NCI-H146 treated with DMSO at 0.1 percent for 48 hours (cell line): Measurements from ENCODE around the gene DSG4.
"Not testable (repeated sequence)": the region's sequence is repeated elsewhere in the genome, so short reads cannot be mapped to it uniquely, and the experiment has no call there.

Experiments used
- DNase-seq: peaks from one replicate; lab custom pipeline; 2025; ENCODE audit not compliant: unreplicated experiment; lab: John Stamatoyannopoulos, UW

The DSG4 gene, protein sequence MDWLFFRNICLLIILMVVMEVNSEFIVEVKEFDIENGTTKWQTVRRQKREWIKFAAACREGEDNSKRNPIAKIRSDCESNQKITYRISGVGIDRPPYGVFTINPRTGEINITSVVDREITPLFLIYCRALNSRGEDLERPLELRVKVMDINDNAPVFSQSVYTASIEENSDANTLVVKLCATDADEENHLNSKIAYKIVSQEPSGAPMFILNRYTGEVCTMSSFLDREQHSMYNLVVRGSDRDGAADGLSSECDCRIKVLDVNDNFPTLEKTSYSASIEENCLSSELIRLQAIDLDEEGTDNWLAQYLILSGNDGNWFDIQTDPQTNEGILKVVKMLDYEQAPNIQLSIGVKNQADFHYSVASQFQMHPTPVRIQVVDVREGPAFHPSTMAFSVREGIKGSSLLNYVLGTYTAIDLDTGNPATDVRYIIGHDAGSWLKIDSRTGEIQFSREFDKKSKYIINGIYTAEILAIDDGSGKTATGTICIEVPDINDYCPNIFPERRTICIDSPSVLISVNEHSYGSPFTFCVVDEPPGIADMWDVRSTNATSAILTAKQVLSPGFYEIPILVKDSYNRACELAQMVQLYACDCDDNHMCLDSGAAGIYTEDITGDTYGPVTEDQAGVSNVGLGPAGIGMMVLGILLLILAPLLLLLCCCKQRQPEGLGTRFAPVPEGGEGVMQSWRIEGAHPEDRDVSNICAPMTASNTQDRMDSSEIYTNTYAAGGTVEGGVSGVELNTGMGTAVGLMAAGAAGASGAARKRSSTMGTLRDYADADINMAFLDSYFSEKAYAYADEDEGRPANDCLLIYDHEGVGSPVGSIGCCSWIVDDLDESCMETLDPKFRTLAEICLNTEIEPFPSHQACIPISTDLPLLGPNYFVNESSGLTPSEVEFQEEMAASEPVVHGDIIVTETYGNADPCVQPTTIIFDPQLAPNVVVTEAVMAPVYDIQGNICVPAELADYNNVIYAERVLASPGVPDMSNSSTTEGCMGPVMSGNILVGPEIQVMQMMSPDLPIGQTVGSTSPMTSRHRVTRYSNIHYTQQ

DNA sequence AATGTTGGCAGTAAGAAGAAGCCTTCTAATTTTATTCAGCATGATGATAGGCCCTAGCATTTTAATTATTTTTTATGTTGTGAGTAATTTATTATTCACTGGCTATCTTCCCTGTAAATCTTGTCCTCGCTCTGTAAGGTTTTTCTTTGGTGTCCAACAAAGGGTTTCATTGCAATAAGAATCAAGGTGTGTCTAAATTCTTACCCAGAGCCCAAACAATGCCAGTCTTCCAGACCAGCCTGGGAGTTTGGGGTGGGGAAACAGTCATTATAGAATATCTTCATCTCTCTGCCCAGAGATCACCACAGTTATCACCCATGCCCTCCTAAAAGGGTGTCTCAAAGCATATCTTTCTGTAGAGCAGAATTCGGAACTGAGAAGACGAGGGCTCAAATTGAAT lies at the start of gene DSG4:
TSS of gene DSG4 (plus strand) at position 301 of the 400 bp plus-strand sequence. CDS start 135 bp downstream, outside the sequence.
- no peak for DNase-seq

DNA sequence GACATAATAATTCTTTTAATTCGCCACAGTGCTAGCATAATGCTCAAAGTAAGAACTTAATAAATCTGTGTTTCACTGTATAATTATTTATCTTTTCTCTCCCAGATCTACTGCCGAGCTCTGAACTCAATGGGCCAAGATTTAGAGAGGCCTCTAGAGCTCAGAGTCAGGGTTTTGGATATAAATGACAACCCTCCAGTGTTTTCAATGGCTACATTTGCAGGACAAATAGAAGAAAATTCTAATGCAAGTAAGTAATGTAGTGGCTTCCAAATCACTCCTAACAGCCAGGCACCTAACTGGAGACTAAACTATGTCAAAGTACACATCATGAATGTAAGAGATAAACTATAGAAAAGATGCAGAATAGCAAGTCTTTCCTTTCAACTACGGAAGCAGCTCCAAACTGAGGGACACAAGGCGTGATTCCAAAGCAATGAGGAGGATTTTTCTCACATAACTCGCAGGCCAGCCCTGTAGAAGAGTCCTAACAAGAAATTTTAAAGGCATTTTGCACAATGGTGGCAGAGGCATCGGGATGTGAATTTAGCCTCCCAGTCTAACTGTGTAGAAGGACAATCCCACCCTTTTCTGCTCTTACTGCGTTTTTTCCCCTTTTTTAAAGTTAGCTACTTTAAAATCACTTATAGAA lies 46.7 kb upstream of the DSG4 start:
- no peak for DNase-seq

DNA sequence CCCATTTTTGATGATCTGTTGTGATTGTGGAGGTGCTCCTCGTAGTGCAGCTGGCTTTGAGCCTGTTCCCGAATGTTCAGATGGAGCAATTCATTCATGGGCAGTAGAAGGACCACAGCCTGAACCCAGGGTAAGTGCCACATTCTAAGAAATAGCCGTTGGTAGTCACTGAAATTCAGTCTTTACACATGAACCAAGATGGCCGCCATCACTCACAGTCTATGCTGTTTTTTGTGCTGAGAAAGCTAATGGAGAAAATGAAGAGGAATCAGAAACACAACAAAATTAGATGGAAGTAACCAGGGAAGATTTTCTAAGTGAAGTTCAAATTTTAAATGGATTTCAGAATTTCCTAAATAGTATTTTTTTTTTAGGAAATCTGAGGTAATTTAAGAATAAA lies 33.1 kb upstream of the DSG4 start:
- no peak for DNase-seq

DNA sequence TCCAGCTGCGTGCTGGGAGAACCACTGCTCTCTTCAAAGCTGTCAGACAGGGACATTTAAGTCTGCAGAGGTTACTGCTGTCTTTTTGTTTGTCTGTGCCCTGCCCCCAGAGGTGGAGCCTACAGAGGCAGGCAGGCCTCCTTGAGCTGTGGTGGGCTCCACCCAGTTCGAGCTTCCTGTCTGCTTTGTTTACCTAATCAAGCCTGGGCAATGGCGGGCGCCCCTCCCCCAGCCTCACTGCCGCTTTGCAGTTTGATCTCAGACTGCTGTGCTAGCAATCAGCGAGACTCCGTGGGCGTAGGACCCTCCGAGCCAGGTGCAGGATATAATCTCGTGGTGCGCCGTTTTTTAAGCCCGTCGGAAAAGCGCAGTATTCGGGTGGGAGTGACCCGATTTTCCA lies 23.2 kb upstream of the DSG4 start:
- not testable (repeated sequence) for DNase-seq

DNA sequence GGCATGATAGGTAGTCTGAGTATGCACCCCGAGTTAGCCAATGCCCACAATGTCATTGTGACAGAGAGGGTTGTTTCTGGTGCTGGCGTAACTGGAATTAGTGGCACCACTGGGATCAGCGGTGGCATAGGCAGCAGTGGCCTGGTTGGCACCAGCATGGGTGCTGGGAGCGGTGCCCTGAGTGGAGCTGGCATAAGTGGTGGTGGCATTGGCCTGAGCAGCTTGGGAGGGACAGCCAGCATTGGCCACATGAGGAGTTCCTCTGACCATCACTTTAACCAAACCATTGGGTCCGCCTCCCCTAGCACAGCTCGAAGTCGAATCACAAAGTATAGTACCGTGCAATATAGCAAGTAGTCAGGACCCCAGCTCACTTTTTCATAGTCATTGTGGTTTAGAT lies 21.6 kb upstream of the DSG4 start:
- no peak for DNase-seq

DNA sequence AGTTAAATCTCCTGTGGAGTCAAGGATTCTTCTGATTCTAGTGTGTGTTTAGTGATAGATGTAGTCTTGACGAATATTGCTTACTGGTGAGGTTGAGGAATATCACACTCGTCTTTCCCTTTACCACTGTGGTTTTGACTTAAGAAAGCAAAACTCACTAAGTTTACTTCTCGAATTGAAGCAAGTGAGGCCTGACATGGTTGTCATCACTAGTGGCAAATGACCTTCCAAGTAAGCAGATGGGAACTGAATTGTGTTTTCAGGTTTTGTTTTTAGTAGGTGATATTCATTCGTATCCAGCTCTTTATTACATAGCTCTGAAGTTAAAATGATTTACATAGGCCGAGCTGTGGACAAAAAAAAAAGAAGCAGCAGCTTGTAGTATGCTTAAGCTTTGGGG lies 20.6 kb upstream of the DSG4 start:
- DNase-seq, result no peak

DNA sequence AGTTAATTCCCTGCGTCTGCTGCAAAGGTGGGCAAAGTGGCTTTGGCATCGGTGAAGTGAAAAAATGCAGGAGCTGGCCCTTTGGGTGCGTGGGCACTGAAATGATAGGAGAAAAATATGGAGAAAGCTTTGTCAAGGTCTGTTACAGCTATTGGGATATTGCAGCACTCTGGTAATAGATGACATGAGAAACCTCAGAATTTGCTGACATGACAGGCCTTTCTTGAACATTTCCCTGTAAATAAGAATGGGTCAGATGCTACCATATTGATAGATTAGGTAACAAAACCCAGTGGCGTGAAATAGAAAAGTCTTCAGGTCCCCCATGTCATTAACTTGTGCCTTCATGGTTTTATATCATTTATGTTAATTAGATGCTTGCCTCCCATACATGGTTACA lies 12.4 kb upstream of the DSG4 start:
- no peak for DNase-seq

DNA sequence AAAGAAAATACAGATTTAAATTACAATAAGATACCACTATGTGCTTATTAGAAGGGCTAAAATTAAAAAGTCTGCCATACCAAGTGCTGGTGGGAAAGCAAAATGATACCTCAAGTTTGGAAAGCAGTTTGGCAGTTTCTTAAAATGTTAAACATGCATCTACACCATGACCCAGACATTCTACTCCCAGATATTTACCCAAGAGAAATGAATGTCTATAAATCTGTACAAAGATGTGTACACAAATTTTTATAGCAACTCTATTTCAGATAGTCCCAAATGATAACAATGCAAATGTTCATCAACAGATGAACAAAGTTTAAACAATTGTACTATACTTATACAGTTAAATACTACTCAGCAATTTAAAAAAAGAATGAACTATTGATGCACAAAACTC lies 7.1 kb upstream of the DSG4 start:
- no peak for DNase-seq

DNA sequence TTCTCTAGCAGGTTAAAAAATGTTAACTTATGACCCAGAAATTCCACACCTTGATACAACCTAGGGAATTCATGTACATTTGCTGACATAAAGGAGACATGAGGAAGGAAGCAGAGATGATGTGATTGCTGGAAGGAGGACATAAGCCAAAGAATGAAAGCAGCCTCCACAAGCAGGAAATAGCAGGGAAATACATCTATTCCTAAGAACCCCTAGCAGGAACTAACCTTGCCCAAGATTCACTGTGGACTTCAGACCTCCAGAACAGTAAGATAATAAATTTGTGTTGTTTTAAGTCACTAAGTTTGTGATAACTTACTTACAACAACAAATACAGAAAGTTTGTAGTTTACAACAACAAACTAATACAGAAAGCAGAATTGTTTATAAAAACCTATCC lies 4.6 kb upstream of the DSG4 start:
- no peak for DNase-seq

DNA sequence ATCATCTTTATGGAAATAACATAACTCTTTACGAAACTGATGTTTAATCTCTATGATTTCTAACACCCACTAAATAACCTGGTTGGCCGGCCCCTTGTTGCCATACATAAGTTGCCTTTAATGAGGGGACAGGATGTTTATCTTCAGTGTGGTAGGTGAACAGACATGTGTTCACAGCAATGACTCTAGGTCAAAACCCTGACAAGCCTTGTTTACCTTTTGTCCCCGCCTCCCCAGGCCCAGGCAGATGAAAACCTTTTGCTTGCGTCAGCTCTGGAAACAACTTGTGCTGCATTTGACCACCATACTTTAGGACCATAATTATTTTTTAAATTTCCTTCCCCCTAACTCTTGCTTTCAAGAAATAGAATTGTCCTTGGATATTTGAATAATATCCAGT lies 2.9 kb upstream of the DSG4 start:
- no peak for DNase-seq

DNA sequence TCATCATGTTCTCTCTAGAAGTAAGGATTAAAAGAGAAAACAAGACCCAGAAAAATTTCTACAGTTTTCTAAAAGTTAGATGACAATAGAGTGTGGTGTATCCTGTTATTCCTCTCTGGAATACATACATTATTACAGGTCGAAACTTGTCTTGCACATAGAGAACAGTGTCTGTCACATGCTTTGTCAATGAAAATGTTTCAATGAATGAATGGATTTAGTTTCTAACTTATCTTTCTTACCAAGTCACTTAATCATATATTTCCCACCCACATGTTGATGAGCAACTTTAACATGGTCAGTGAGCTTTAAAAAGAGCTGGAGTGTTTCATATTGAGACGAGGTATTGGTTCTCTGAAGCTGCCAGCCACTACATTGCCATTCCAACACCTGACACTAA lies 4.3 kb downstream of the DSG4 start:
- no peak for DNase-seq

DNA sequence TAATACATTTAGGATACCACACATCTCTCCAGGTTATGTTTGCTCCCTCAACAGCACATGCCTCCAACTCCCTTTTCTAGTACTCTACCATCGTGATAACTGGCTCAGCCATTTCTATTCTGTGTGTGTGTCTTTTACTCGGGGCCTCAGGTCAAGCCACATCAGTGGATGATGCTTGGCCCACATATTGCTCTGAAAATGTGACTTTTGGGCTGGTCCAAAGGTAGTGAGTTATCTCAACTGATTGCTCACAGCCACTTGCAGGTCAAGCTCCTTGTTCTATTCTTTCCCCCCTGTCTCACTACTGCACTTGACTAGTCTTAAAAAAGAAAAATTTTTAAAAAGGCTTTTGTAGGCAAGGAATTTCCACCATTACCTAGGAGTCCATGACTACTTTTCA lies 5.5 kb downstream of the DSG4 start:
- no peak for DNase-seq

DNA sequence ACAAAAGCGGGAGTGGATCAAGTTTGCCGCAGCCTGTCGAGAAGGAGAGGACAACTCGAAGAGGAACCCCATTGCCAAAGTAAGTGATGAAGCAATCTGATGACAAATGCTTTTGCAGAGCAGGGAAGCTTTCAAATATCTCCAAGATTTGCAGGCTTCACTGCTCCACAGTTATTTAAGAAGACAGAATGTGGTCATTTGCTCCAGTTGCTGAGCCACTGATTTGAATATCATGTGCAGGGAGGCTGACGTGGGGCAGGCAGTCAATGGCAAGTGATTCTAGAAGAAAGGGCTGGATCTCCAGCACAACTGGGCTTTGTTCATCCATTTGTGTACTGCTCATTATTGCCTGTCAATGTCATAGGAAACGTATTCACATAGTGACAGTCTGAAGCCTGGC lies 10.2 kb downstream of the DSG4 start:
- DNase-seq, result no peak

DNA sequence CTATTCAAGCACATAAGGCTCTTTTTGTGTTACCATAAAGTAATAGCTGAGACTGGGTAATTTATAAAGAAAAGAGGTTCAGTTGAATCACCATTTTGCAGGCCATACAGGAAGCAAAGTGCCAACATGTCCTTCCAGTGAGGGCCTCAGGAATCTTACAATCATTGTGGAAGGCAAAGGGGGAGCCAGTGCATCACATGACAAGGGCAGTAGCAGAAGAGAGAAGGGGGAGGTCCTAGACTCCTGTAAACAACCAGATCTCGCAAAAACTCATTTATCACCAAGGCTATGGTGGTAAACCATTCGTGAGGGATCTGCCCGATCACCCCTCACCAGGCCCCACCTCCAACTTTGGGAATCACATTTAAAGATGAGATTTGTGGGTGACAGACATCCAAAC lies 16.7 kb downstream of the DSG4 start:
- DNase-seq, result no peak

DNA sequence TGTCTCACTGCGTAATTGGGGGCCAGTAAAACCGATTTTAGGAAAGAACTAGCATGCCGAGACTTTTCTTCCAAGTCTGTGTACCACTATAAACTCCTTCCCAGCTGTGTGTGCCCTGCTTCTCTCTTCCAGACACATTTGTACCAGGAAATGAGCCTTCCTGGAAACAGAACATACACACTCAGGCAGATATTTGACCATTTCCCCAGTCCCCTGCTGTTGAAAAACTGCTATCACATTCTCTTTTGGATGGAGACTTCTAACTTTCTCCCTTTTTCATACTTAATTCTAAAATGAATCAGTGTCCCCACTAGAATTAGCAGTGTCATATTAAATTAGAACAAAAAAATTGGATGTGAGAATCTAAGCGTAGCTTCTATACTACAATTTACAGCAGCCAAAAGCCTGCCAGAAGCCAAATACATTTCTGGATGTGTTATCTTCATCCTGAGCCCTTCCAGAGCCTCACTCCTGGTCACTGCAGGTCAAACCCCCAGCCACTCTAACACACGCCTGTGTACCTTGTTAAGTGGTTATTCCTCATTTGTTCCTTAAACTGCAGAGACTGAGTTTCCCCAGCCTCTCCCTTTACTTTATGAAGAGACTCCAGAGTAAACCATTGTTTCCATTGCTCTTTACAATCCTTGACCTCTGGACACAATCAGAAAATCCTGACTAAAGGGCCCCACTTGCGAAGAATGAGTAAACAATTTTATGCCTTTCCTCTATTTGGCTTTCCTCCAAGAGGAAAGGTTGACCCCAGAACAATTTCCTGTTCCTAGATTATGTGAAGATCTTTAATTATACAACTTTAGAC lies 20.4 kb downstream of the DSG4 start:
- no peak for DNase-seq

DNA sequence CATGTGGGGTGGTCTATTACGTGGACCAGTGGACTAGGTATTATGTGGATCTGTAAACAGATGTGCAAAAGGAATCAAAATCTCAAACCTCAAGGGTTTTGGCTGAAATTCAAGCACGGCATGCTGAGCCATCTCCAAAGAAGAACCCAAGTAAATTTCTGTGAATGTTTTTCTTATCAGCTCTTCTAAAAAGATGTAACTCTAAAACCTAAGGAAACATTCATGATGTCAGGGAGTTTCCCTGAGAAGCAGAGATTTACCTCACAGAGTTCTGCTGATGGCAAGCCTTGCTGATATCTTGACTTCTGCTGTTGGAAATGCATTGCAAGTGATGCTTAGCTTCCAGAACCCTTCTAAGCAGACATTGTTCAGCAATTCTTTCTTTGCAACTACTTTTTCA lies 21.6 kb downstream of the DSG4 start:
- no peak for DNase-seq

DNA sequence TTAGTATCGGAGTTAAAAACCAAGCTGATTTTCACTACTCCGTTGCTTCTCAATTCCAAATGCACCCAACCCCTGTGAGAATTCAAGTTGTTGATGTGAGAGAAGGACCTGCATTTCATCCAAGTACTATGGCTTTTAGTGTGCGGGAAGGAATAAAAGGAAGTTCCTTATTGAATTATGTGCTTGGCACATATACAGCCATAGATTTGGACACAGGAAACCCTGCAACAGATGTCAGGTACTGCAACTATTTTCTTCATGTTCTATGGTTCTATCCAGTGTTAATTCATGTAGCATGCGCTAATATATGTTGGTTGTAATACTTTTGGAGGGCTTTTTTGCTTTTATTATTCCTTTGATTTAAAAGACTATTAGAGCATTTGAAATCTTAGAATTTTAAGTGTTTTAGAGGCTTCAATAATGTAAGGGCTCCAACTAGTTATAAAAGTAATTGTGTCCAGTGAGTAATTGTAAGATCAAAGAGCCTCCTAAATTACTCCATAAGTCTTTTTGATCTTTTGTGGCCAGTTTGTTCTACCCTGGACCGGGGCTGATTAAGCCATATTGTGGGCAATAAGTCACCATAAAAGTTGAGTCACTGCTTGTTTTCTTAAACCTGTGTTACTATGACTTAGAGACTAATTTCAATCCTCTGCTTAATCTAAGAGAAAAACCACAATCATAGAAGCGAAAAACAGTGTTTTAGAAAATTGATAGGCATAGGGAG lies 22.9 kb downstream of the DSG4 start:
- no peak for DNase-seq

DNA sequence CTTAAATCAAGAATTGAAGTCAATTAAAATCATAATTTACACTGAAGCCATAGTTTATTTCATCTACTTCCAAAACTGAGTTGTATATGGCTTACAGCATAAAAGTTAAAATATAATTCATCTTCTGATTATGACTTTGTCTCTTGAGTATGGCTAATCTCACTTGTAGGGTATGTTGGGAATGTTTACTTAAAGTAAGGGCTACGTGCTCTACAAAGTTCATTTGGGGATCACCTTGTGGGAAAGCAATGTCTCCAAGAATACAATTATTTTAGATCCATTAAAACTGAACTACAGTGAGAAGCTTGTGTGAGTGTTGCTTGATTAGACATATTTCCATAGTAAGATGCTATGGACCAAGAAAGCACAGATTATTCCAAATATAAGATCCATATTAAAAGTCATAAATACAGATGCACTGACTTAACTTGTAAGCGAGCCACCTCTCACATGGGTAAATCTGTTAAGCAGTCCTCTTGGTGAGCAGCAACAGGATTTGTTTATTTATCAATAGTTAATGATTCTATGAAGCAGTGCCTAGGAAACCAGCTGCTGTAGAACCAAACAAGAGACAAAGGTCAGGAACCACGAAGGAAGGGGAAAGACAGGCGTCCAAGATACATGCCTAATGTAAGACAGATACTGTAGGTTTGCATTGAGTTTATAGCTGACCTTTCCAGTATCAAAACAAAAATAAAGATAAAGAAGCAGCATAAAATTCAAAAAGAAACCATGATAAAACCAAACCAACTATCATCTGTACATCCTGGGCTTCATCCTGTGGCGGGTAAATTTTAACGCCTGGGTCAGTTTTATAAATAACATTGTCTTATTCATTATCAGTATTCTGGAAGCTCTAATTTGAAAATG lies 24.8 kb downstream of the DSG4 start:
- no peak for DNase-seq

DNA sequence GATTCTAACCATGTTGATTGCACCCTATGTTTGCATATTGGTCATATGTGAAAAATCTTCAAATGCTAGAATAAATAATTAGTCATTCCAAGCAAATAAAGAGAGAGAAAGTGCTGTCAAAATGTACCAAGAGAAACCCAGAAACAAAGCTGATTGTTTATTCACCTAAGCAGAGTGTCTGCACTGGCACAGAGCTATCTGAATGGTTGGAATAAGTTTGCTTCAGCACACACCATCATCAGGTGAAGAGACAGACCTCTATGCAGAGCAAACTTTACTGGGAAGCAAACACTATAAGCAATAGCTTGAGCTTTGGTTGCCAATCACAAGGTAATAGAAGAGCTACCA lies 25.4 kb downstream of the DSG4 start:
- DNase-seq, result no peak
